Keratinocyte (primary cell): ENCODE data around the gene YBX1. TPM values are rescaled to one million over a fixed set of nuclear protein-coding genes. Genes with fewer than 3 reads are reported as not detected.

Source experiments
- DNase-seq: peaks from one replicate; pipeline ENCODE4 v3.0.0-alpha.2; 2011; ENCODE audit warnings: low read depth, missing footprints, low spot score
- FAIRE-seq: peaks from 2 replicates; lab custom pipeline; 2011; peaks lifted over from hg19 to GRCh38; lab: Jason Lieb, UNC
- H2AFZ ChIP-seq: 2 replicates; pipeline ENCODE4 v1.6.0; 2012; ENCODE audit warnings: low read length, control low read depth, inconsistent platforms; ENCODE audit not compliant: control insufficient read depth
- H3K27ac ChIP-seq: 2 replicates; pipeline ENCODE4 v1.5.1; 2011; ENCODE audit warnings: low read length; ENCODE audit not compliant: control insufficient read depth, insufficient read depth
- H3K27me3 ChIP-seq: 3 replicates; pipeline ENCODE4 v1.6.0; 2011; ENCODE audit warnings: low read length; ENCODE audit not compliant: control insufficient read depth, insufficient read depth; ENCODE audit errors: extremely low read depth
- H3K36me3 ChIP-seq, 2 experiments: 2 replicates in 1 of 2; 3 replicates in 1 of 2; pipeline ENCODE4 v1.5.1; 2011; ENCODE audit warnings: low read length in 2 of 2, mild to moderate bottlenecking in 1 of 2; ENCODE audit not compliant: control insufficient read depth in 2 of 2, insufficient read depth in 2 of 2; ENCODE audit errors: extremely low read depth in 1 of 2
- H3K4me1 ChIP-seq: 3 replicates; pipeline ENCODE4 v1.5.1; 2011; ENCODE audit warnings: low read length; ENCODE audit not compliant: control insufficient read depth, insufficient read depth; ENCODE audit errors: extremely low read depth
- H3K4me2 ChIP-seq: 3 replicates; pipeline ENCODE4 v1.6.0; 2011; ENCODE audit warnings: low read depth, low read length; ENCODE audit not compliant: control insufficient read depth, insufficient read depth; ENCODE audit errors: extremely low read depth
- H3K4me3 ChIP-seq, 3 experiments: fragments of 200-600 bp in 1 of 3; sonication (generic) in 1 of 3; 2 replicates in 2 of 3; 3 replicates in 1 of 3; pipeline ENCODE4 v1.5.1; 2011 to 2016; ENCODE audit warnings: low read length in 3 of 3, mild to moderate bottlenecking in 3 of 3, control low read depth in 2 of 3, inconsistent platforms in 1 of 3, low read depth in 1 of 3, mixed read lengths in 1 of 3, mixed run types in 1 of 3, moderate library complexity in 1 of 3; ENCODE audit not compliant: control insufficient read depth in 2 of 3, insufficient read depth in 2 of 3; ENCODE audit errors: extremely low read depth in 1 of 3
- H3K79me2 ChIP-seq: 2 replicates; pipeline ENCODE4 v1.6.0; 2012; ENCODE audit warnings: low read length; ENCODE audit not compliant: control insufficient read depth, insufficient read depth
- H3K9ac ChIP-seq: 3 replicates; pipeline ENCODE4 v1.6.0; 2011; ENCODE audit warnings: low read length; ENCODE audit not compliant: control insufficient read depth, insufficient read depth; ENCODE audit errors: extremely low read depth
- H3K9me1 ChIP-seq: 3 replicates; pipeline ENCODE4 v1.6.0; 2011; ENCODE audit warnings: low read length; ENCODE audit not compliant: control insufficient read depth, insufficient read depth; ENCODE audit errors: extremely low read depth
- H3K9me3 ChIP-seq: 2 replicates; pipeline ENCODE4 v1.5.1; 2012; ENCODE audit warnings: low read depth, low read length; ENCODE audit not compliant: control insufficient read depth
- H4K20me1 ChIP-seq: 3 replicates; pipeline ENCODE4 v1.6.0; 2011; ENCODE audit warnings: low read length; ENCODE audit not compliant: control insufficient read depth, insufficient read depth; ENCODE audit errors: extremely low read depth
- EZH2 ChIP-seq: IDR thresholded peaks from one replicate; pipeline ENCODE4 v1.6.1; 2012; ENCODE audit warnings: inconsistent platforms, mild to moderate bottlenecking, low read length, moderate library complexity
- dilution Hi-C: fragments of 300-500 bp; cut with MboI; formaldehyde crosslinking; loops from one replicate; pipeline ENCODE4 v1.7.0; 2020; ENCODE audit warnings: low sequenced_read_pairs; ENCODE audit not compliant: extremely low pct_ligation_motif_present
- polyA plus RNA-seq, 5 experiments: library from polyadenylated mRNA; depleted of rRNA in 3 of 5; stranded (reverse) in 3 of 5; stranded (forward) in 1 of 5; unstranded in 1 of 5; fragments of >200 nt; gene quantifications; 1 replicate in 1 of 5; 2 replicates in 3 of 5; 3 replicates in 1 of 5; pipeline versions ENCODE4 v1.2.1 to v1.2.3, GENCODE V29; 2011 to 2012; ENCODE audit warnings: missing spikeins in 2 of 5, low read depth in 1 of 5, low replicate concordance in 1 of 5
- TF ChIP-seq, protein P1 (sequence below), 3 experiments: IDR thresholded peaks in 1 of 3; conservative IDR thresholded peaks in 1 of 3; optimal IDR thresholded peaks in 1 of 3; 2 replicates in 2 of 3; 3 replicates in 1 of 3; pipeline versions ENCODE3 to v1.5.1; 2011; ENCODE audit warnings: low read length in 3 of 3, mild to moderate bottlenecking in 3 of 3, moderate library complexity in 2 of 3, control low read depth in 1 of 3, inconsistent platforms in 1 of 3; ENCODE audit not compliant: insufficient read depth in 2 of 3; ENCODE audit errors: extremely low read depth in 1 of 3

Gene YBX1
- polyA plus RNA-seq, 1 donor (not counting 4 experiments of a cell fraction or from before 2014, with no cell fraction given): 1,066 TPM

- H3K4me1 ChIP-seq: peaks cover 20% of the 10 kb centered on the region
Observed at GRCh38 chr1:42660907-42661500, 21.2 kb upstream of the YBX1 start.

GRCh38 chr1:42669936-42670335 is 12.3 kb upstream of the YBX1 start:
- Histone ChIP-seq H3K36me3 (peaks cover 21 to 33% of the 10 kb centered on the region in 2 experiments), H3K9me3 (no peaks in the 10 kb centered on the region), H3K27ac (no peak overlapping the region), H3K4me3 (no peak overlapping the region), H3K4me1 (no peaks in the 10 kb centered on the region), H3K27me3 (no peaks in the 10 kb centered on the region), H2AFZ (no peak overlapping the region), H3K9me1 (no peaks in the 10 kb centered on the region), H3K79me2 (no peaks in the 10 kb centered on the region), H3K4me2 (no peak overlapping the region), H4K20me1 (no peaks in the 10 kb centered on the region), H3K9ac (no peak overlapping the region)
- TF ChIP-seq, protein P1, sequence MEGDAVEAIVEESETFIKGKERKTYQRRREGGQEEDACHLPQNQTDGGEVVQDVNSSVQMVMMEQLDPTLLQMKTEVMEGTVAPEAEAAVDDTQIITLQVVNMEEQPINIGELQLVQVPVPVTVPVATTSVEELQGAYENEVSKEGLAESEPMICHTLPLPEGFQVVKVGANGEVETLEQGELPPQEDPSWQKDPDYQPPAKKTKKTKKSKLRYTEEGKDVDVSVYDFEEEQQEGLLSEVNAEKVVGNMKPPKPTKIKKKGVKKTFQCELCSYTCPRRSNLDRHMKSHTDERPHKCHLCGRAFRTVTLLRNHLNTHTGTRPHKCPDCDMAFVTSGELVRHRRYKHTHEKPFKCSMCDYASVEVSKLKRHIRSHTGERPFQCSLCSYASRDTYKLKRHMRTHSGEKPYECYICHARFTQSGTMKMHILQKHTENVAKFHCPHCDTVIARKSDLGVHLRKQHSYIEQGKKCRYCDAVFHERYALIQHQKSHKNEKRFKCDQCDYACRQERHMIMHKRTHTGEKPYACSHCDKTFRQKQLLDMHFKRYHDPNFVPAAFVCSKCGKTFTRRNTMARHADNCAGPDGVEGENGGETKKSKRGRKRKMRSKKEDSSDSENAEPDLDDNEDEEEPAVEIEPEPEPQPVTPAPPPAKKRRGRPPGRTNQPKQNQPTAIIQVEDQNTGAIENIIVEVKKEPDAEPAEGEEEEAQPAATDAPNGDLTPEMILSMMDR (optimal IDR thresholded peaks at IDR 0.05 in 1 of 3, IDR thresholded peaks at IDR 0.05 in 1 of 3, conservative IDR thresholded peaks at IDR 0.05 in 1 of 3; ENCODE audit: extremely low read depth in 1 of 3, insufficient read depth in 2 of 3, low read length in 3 of 3): no peak
- TF ChIP-seq EZH2: no peak
- DNase-seq (no peak), FAIRE-seq (no peak)
- dilution Hi-C loops: no loop called here

More at GRCh38 chr1:42660907-42661500, 21.2 kb upstream of the YBX1 start:
- no peak for DNase-seq
- H3K79me2 ChIP-seq: peaks cover 24% of the 10 kb centered on the region
- H3K9me1 ChIP-seq: no peaks in the 10 kb centered on the region
- H4K20me1 ChIP-seq: no peaks in the 10 kb centered on the region
- no peak overlapping the region for H3K9ac ChIP-seq
- H3K27ac ChIP-seq: no peak overlapping the region
- no peak overlapping the region for H3K4me3 ChIP-seq
- H2AFZ ChIP-seq: no peak overlapping the region
- no peak for TF ChIP-seq EZH2
- TF ChIP-seq, protein P1 (optimal IDR thresholded peaks at IDR 0.05 in 1 of 3, IDR thresholded peaks at IDR 0.05 in 1 of 3, conservative IDR thresholded peaks at IDR 0.05 in 1 of 3; ENCODE audit: extremely low read depth in 1 of 3, insufficient read depth in 2 of 3, low read length in 3 of 3): no peak
- no peak for FAIRE-seq
- H3K4me2 ChIP-seq: no peak overlapping the region
- no peaks in the 10 kb centered on the region for H3K9me3 ChIP-seq
- no peaks in the 10 kb centered on the region for H3K27me3 ChIP-seq
- dilution Hi-C loops: no loop called here
- peaks cover 16 to 26% of the 10 kb centered on the region in 2 experiments for H3K36me3 ChIP-seq
